NB4 (cell line): Measurements from ENCODE around the gene LCA5L.

Experiments used
- CTCF ChIP-seq: IDR thresholded peaks from one replicate; pipeline ENCODE4 v1.5.1; 2012; ENCODE audit warnings: low read depth, low read length
- MAX ChIP-seq: IDR thresholded peaks from 2 replicates; pipeline ENCODE4 v1.6.1; 2011; ENCODE audit warnings: low read depth, low read length
- MYC ChIP-seq: IDR thresholded peaks from 2 replicates; pipeline ENCODE4 v1.6.1; 2011; ENCODE audit warnings: low read depth, low read length
- POLR2A ChIP-seq: IDR thresholded peaks from 2 replicates; pipeline ENCODE4 v1.6.1; 2011; ENCODE audit warnings: mild to moderate bottlenecking; ENCODE audit not compliant: insufficient read length; ENCODE audit errors: extremely low read depth

- no peak for TF ChIP-seq POLR2A
- no peak for TF ChIP-seq CTCF
- no peak for TF ChIP-seq MAX
- no peak for TF ChIP-seq MYC
These were observed 70.1 kb downstream of the LCA5L start for GRCh38 chr21:39375446-39375845.
